Spleen (tissue), 7 donors: ENCODE data around the gene PSME2.

Experiments used
- CTCF ChIP-seq, 11 experiments: fragments of 200-600 bp in 7 of 11; fragments of 450-650 bp in 4 of 11; sonication (generic) in 4 of 11; IDR thresholded peaks in 8 of 11; conservative IDR thresholded peaks in 3 of 11; 1 replicate in 7 of 11; 2 replicates in 4 of 11; pipeline versions ENCODE4 v1.4.0 to v1.8.0; 2016 to 2021; ENCODE audit warnings: antibody characterized with exemption in 11 of 11, inconsistent platforms in 4 of 11, mild to moderate bottlenecking in 1 of 11
- POLR2A ChIP-seq, 3 donors: fragments of 450-650 bp; IDR thresholded peaks; one replicate each; pipeline ENCODE4 v1.5.1; 2017; ENCODE audit warnings: antibody characterized with exemption in 3 of 3, mild to moderate bottlenecking in 1 of 3
- POLR2AphosphoS5 ChIP-seq, 3 donors: sonication (generic); formaldehyde crosslinking; IDR thresholded peaks; one replicate each; pipeline ENCODE4 v1.5.1; 2017; ENCODE audit warnings: antibody characterized with exemption in 3 of 3
- donor health status: DM: no; HTN: no; CAD: no; lungs with moderate emphysema.
- donor health status: DM: no; HTN: no; CAD: no.
- donor health status: DM: no; HTN: no; CAD: no.

DNA sequence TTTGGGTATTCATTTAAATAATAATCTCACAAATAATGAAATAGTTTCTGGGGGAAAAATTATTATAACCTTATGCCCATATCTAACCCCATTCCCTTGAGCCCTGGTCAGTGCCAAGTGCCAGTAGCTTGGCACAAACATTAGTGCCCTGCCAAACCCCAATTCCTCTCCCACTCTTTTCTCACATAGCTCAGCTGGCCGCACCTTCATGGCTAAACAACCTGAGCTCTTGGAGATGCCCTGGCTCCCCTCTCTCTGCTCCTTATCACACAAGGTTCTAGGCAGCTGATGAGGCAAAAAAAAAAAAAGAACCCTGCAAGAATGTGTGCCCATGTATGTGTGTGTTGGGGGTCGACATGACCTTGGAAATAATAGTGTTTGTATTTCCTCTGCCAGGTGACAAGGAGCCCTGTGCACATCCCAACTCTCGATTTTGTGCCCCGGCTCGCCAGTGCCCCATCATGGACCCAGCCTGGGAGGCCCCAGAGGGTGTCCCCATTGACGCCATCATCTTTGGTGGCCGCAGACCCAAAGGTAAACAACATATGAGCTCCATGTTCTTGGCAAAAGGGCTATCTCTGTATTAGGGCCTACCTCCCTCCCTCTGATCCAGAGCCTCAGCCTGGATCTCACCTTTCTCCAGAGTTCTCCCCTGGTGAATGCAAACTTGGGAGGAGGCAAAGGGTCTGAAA is 43.9 kb downstream of the PSME2 start:
- TF ChIP-seq CTCF (IDR thresholded peaks at IDR 0.05 in 8 of 11, conservative IDR thresholded peaks at IDR 0.05 in 3 of 11) (no peak), POLR2A (IDR thresholded peaks at IDR 0.05) (no peak), POLR2AphosphoS5 (IDR thresholded peaks at IDR 0.05) (peak in 1 of 3 donors; percentile 4)
